Measurements from ENCODE around the gene ZKSCAN5.

Gene ZKSCAN5

GRCh38 chr7:99504603-99505323, at the start of gene ZKSCAN5:
Gene ZKSCAN5 (plus strand): TSS chr7:99504662. CDS start chr7:99506045, 1,383 bp downstream.
- peak; percentile 98 for DNase-seq (ENCODE audit: low spot score)

GRCh38 chr7:99455874-99456273, 48.6 kb upstream of the ZKSCAN5 start:
- no peak for DNase-seq (ENCODE audit: low spot score)

- no peak for DNase-seq (ENCODE audit: low spot score)
These were observed 48.2 kb upstream of the ZKSCAN5 start for GRCh38 chr7:99456288-99456687.

GRCh38 chr7:99457050-99457649, 47.3 kb upstream of the ZKSCAN5 start:
- DNase-seq (ENCODE audit: low spot score): no peak

GRCh38 chr7:99457650-99458493, 46.6 kb upstream of the ZKSCAN5 start:
- no peak for DNase-seq (ENCODE audit: low spot score)

GRCh38 chr7:99459087-99459486, 45.4 kb upstream of the ZKSCAN5 start:
- DNase-seq (ENCODE audit: low spot score): no peak

DNA sequence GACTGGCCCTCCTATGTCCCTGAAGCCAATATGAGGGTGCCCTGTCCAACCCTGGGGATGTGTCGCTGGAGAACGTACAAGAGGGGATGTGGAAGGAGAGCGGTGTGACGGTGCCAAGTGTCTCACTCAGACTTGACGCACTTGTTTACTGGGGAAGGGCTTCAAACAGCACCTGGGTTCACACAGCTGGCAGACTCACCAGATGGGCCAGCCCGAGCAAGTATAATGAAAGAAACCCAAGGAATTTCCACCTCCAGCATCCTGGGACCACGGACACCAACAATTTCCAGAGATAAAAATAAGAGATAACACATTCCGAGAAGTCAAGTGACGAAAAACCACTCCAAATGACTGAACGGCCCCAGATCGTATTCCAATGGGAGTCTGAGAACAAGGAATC, 43.8 kb upstream of the ZKSCAN5 start:
- DNase-seq (ENCODE audit: low spot score): no peak

DNA sequence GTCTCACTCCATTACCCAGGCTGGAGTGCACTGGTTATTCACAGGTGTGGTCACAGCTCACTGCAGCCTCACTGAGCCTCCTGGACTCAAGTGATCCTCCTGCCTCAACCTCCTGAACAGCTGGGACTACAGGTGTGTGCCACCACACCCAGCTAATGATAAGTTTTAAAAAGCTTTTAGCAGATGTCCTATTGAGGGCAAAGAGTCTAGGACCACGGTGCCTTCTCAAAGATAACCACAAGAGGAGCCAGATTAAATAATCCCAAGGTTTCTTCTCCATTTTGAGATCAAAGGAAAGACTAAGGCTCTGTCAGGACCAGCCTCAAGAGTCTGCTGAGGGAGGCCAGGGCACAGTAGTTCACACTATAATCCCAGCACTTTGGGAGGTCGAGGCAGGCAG, 43.2 kb upstream of the ZKSCAN5 start:
- no peak for DNase-seq (ENCODE audit: low spot score)

DNA sequence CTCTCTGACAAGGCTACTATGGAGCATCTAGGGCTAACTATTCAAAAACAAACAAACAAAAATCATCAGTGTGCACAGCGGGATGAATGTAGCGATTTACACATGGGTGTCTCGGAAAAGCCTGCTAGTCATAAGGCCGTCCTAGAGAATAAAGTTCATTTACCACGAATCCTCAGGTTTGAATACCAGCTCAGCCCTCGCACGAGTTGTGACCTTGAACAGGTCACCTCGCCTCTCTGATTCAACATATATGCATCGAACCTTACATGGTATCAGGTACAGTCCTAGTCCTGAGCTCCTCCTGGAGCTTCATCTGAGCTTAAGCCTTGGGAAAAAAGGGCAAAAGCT, 39.1 kb upstream of the ZKSCAN5 start:
- no peak for DNase-seq (ENCODE audit: low spot score)

DNA sequence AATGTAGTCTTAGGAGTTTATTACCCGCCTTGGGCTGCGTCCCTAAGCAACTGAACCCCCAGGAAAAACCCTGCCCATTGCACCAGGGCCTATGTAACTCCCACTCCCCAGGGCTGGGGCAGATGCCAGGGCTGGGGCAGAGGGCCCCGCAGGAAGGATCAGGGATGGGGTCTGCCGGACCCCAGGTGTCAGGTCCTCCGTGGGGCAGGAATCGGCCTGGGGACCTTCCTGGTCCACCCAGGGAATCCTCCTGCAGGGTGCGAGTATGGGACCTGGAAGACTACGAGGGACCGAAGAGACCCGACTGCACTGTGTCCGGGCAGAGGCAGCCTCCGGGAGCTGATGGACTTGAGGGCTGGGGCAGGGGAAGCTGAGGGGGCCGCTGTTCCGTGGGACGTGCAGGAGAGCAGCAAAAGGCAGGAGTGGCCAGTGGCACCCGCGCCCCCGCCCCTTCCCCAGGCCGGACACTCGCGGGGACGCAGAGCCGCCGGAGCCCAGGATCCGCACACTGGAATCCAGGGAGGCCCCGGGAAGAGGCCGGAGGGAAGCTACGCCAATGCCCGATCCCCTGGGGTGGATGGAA, 36.0 kb upstream of the ZKSCAN5 start:
- DNase-seq (ENCODE audit: low spot score): no peak

GRCh38 chr7:99469381-99470065, 34.9 kb upstream of the ZKSCAN5 start:
- no peak for DNase-seq (ENCODE audit: low spot score)

DNA sequence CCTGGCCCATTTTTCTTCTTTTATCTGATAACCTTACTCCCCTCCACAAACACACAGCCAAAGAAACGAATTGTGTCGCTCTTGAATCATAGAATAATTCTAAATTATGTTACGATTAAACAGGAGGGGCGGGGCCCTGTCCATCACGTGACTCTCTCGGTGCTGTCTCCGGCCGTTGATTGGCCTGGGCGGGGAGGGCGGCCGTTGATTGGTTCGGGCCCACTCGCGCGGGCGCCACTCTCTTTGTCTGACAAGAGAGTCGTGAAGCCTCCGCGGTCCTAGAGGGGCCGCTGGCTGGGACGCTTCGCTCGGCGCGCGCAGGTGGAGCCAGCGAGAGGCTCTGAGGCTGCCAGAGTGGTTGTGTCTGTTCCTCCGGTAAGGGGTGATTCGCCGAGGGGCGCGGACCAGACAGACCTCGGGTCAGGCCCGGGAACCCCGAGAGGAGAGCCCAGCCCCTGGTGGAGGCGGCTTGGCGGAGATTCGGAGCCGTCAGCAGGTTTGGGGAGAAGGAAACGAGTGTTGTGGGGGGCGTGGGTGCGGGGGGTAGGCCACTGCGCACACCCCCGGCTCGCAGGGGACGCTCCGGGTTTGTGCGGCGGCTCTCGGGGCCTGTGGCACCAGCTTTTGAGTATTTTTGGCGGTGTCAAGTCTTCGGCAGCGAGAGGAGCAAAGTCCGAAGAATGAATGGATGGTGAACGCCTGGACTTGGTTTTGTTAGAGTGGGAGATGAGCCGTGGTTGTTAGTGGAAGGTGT, 31.7 kb upstream of the ZKSCAN5 start, which contains the start of gene ZNF789:
TSS of gene ZNF789 (plus strand) at position 330 of the 754 bp plus-strand sequence. CDS start 3,567 bp downstream, outside the sequence.
- DNase-seq (ENCODE audit: low spot score): peak; percentile 99

DNA sequence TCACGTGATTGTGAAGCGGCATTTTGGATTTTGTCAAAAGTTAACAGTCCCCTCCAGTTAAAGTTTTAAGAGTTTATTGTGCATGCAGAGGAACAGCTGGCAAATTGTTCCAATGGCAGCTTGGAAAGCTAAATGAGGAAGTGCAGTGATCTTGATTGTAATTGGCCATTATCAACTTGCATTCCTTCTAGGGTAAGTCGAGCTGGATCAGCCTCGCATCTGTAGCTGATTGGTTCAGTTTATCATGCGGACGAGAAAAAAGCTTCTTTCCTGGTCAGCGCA, 31.2 kb upstream of the ZKSCAN5 start:
- DNase-seq (ENCODE audit: low spot score): peak; percentile 85

GRCh38 chr7:99476107-99476506, 28.4 kb upstream of the ZKSCAN5 start:
- DNase-seq (ENCODE audit: low spot score): peak; percentile 85

DNA sequence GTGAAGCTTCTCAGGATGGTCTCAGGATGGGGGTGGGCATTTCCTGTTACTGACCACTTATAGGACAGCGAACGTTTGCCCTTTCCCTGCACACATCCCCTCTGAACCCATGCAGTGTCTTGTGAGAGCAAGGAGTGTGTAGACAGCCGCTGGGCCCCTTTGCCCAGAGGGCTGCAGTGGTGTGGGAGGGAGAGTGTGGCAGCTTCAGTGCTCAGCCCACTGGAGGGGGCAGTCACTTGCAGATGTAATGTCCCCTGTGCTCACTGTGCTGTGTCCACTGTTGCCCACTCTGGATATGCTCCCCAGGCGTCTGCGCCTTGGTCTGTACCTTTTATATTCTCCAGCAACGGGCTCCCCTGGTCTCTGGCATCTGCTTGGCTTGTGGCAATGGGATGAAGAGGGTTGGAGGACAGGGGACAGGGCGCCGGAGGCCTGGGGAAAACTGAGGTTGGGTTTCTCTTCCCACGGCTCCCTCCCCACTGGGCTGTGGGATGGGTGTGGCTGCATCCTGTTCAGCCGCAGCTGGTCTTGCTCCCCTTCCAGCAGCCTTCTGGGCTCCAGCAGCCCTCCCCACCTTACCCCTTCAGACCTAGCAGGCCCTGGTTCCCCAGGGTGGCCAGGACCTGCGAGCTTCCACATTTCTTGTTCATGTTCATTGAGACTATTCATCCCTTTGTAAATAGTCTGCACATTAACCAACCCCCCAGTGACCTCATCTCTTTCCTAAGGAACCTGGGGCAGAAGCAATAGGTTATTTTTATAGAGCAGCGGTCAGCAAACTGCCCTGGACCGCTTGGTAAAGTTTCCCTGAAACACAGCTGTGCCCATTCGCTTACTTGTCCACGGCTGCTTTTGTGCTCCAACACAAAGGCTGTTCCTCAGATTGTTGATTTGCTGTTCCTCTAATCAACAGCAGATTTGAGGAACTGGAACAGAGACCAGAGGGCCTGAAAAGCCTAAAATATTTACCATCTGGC, 25.7 kb upstream of the ZKSCAN5 start:
- no peak for DNase-seq (ENCODE audit: low spot score)

GRCh38 chr7:99485094-99485493, 19.4 kb upstream of the ZKSCAN5 start:
- DNase-seq (ENCODE audit: low spot score): no peak

DNA sequence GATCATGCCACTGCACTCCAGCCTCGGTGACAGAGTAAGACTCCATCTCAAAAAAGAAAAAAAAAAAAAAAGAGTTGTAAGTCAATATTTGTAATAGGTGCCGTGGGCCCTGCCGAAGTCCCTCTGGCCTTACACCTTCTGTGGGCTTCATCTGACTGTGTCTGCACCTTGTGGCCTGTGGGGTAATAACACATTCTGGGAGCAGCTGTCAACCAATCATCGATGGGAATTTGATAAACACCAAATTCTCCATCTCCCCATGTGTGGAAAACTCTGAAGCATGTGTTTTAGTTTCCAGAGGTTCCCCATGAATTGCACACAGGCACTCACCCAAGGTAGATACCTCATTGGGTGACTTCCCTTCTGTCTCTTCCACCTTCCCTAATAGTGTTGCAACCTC, 15.2 kb upstream of the ZKSCAN5 start:
- DNase-seq (ENCODE audit: low spot score): no peak

DNA sequence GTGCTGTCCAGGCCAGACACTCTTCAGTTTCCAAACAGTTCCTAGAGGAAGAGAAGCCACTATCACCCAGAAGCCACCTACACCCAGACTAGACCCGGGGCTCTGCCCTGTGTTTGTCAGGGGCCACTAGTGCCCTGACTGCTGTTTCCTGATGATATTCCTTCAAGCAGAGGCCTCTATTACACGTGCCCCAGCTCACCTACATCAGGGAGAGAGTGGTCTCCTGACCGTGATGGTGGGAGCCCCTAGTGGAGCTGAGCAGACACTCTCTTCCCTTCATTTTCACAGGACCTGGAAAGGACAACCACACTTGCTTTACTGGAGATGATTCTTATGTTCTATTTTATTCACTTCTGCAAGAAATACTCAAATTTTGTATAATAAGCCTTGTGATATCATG, 13.6 kb upstream of the ZKSCAN5 start:
- no peak for DNase-seq (ENCODE audit: low spot score)

- DNase-seq (ENCODE audit: low spot score): no peak
These were observed 10.6 kb upstream of the ZKSCAN5 start for GRCh38 chr7:99493823-99494222.

Data from COLO829 (cell line).